Measurements from ENCODE around the gene OR52K1. TPM values are rescaled to one million over a fixed set of nuclear protein-coding genes. Genes with fewer than 3 reads are reported as not detected.
"Not testable (repeated sequence)": the region's sequence is repeated elsewhere in the genome, so short reads cannot be mapped to it uniquely, and the experiment has no call there.

The OR52K1 gene
- total RNA-seq, 4 donors from 2014 or later, result 0.46 TPM; not detected in 3

- TF ChIP-seq CTCF (IDR thresholded peaks at IDR 0.05), result no peak
- no peak for DNase-seq (ENCODE audit: low spot score)
- no peak for ATAC-seq (ENCODE audit: low FRiP score)
These were observed 26.4 kb downstream of the OR52K1 start for GRCh38 chr11:4508886-4509285.

GRCh38 chr11:4511282-4512245 is 29.1 kb downstream of the OR52K1 start:
- DNase-seq (ENCODE audit: low spot score) (no peak), ATAC-seq (ENCODE audit: low FRiP score) (peak; percentile 87)
- TF ChIP-seq CTCF (IDR thresholded peaks at IDR 0.05), result no peak

GRCh38 chr11:4514196-4514595 is 31.8 kb downstream of the OR52K1 start:
- ATAC-seq (ENCODE audit: low FRiP score) (no peak), DNase-seq (ENCODE audit: low spot score) (no peak)
- no peak for TF ChIP-seq CTCF (IDR thresholded peaks at IDR 0.05)

- DNase-seq (ENCODE audit: low spot score), result no peak
- no peak for TF ChIP-seq CTCF (IDR thresholded peaks at IDR 0.05)
- no peak for ATAC-seq (ENCODE audit: low FRiP score)
These were observed 39.9 kb downstream of the OR52K1 start for GRCh38 chr11:4522339-4522738.

GRCh38 chr11:4522752-4523151 is 40.3 kb downstream of the OR52K1 start:
- no peak for TF ChIP-seq CTCF (IDR thresholded peaks at IDR 0.05)
- DNase-seq (ENCODE audit: low spot score) (no peak), ATAC-seq (ENCODE audit: low FRiP score) (no peak)

GRCh38 chr11:4523666-4524065 is 41.2 kb downstream of the OR52K1 start:
- no peak for ATAC-seq (ENCODE audit: low FRiP score)
- no peak for DNase-seq (ENCODE audit: low spot score)
- TF ChIP-seq CTCF (IDR thresholded peaks at IDR 0.05), result no peak

GRCh38 chr11:4527926-4528325 is 45.5 kb downstream of the OR52K1 start:
- DNase-seq (ENCODE audit: low spot score) (no peak), ATAC-seq (ENCODE audit: low FRiP score) (no peak)
- no peak for TF ChIP-seq CTCF (IDR thresholded peaks at IDR 0.05)

- ATAC-seq (ENCODE audit: low FRiP score); DNase-seq (ENCODE audit: low spot score): not testable (repeated sequence)
These were observed 49.2 kb downstream of the OR52K1 start for GRCh38 chr11:4531686-4532085.
